H1 (cell line): Measurements from ENCODE around the gene MRTFB. TPM values are rescaled to one million over a fixed set of nuclear protein-coding genes. Genes with fewer than 3 reads are reported as not detected.

Experiments
- CTCF ChIA-PET: fragments of 300-600 bp; sonication (Branson Sonifier 250); formaldehyde crosslinking; loops from one replicate; lab custom pipeline; 2021; ENCODE audit not compliant: partially characterized antibody; lab: Charles Lee
- POLR2A ChIA-PET: fragments of 300-600 bp; sonication (Branson Sonifier 250); formaldehyde crosslinking; loops from one replicate; lab custom pipeline; 2021; ENCODE audit warnings: inconsistent platforms; ENCODE audit not compliant: partially characterized antibody; lab: Charles Lee
- DNase-seq, 2 experiments: peaks; one replicate each; pipeline versions ENCODE4 v3.0.0 to v3.0.0-alpha.2; 2010 to 2022; ENCODE audit warnings: low spot score in 2 of 2, low read depth in 1 of 2, mixed read lengths in 1 of 2
- FAIRE-seq: peaks from 2 replicates; lab custom pipeline; 2011; peaks lifted over from hg19 to GRCh38; lab: Jason Lieb, UNC
- H2AFZ ChIP-seq: 2 replicates; pipeline ENCODE4 v1.8.1; 2012; ENCODE audit warnings: low read length, inconsistent platforms
- H2AK5ac ChIP-seq: 2 replicates; pipeline ENCODE4 v1.6.1; 2013; ENCODE audit warnings: low read depth, low read length
- H2BK120ac ChIP-seq: replicated peaks from 2 replicates; pipeline ENCODE3; 2013; ENCODE audit warnings: low read depth, low read length, inconsistent platforms
- H2BK12ac ChIP-seq: 2 replicates; pipeline ENCODE4 v1.6.1; 2013; ENCODE audit warnings: low read depth, low read length
- H2BK15ac ChIP-seq: 2 replicates; pipeline ENCODE4 v1.6.1; 2013; ENCODE audit warnings: low read length
- H2BK20ac ChIP-seq: 2 replicates; pipeline ENCODE4 v1.6.1; 2013; ENCODE audit warnings: low read length
- H2BK5ac ChIP-seq: 2 replicates; pipeline ENCODE4 v1.6.1; 2013; ENCODE audit warnings: low read depth, low read length
- H3K14ac ChIP-seq: 2 replicates; pipeline ENCODE4 v1.6.1; 2013; ENCODE audit warnings: inconsistent platforms; ENCODE audit not compliant: insufficient read length
- H3K18ac ChIP-seq: 2 replicates; pipeline ENCODE4 v1.6.1; 2013; ENCODE audit warnings: low read length; ENCODE audit errors: extremely low read depth
- H3K23ac ChIP-seq: 2 replicates; pipeline ENCODE4 v1.6.1; 2013; ENCODE audit warnings: inconsistent platforms; ENCODE audit not compliant: insufficient read length
- H3K23me2 ChIP-seq: 2 replicates; pipeline ENCODE4 v1.6.1; 2013; ENCODE audit warnings: low read depth, low read length
- H3K27ac ChIP-seq: 2 replicates; pipeline ENCODE4 v1.6.1; 2011; ENCODE audit warnings: low read depth, low read length, inconsistent platforms
- H3K27me3 ChIP-seq, 4 experiments: replicated peaks in 1 of 4; 1 replicate in 1 of 4; 2 replicates in 3 of 4; pipeline versions ENCODE4 v1.6.1 to v1.8.1; 2011 to 2013; ENCODE audit warnings: low read length in 3 of 4, mild to moderate bottlenecking in 3 of 4, inconsistent platforms in 2 of 4, mixed read lengths in 2 of 4, moderate library complexity in 1 of 4; ENCODE audit not compliant: control insufficient read depth in 3 of 4, insufficient read depth in 3 of 4; ENCODE audit errors: extremely low read depth in 1 of 4
- H3K36me3 ChIP-seq, 4 experiments: 2 replicates each; pipeline versions ENCODE4 v1.6.1 to v1.8.1; 2011 to 2013; ENCODE audit warnings: mild to moderate bottlenecking in 4 of 4, low read length in 3 of 4, moderate library complexity in 2 of 4, control low read depth in 1 of 4, inconsistent platforms in 1 of 4; ENCODE audit not compliant: insufficient read depth in 4 of 4, control insufficient read depth in 2 of 4
- H3K4ac ChIP-seq: replicated peaks from 2 replicates; pipeline ENCODE3; 2013; ENCODE audit warnings: low read length, low read depth, mixed read lengths, inconsistent platforms; ENCODE audit not compliant: insufficient read length
- H3K4me1 ChIP-seq, 4 experiments: replicated peaks in 1 of 4; 1 replicate in 1 of 4; 2 replicates in 3 of 4; pipeline versions ENCODE4 v1.6.1 to v1.8.1; 2011 to 2013; ENCODE audit warnings: low read length in 3 of 4, inconsistent platforms in 2 of 4, mixed read lengths in 1 of 4; ENCODE audit not compliant: insufficient read depth in 4 of 4, control insufficient read depth in 3 of 4
- H3K4me2 ChIP-seq, 2 experiments: 2 replicates each; pipeline versions ENCODE4 v1.6.1 to v1.8.1; 2011 to 2013; ENCODE audit warnings: low read depth in 2 of 2, low read length in 2 of 2, control low read depth in 1 of 2, inconsistent platforms in 1 of 2, mild to moderate bottlenecking in 1 of 2; ENCODE audit not compliant: insufficient read depth in 1 of 2
- H3K4me3 ChIP-seq, 4 experiments: fragments of 200-600, 300-600 bp in 1 of 4; sonication (generic), shearing (Covaris generic), sonication (Bioruptor Twin) in 1 of 4; 2 replicates each; pipeline versions ENCODE4 v1.5.1 to v1.8.1; 2011 to 2016; ENCODE audit warnings: low read length in 4 of 4, low read depth in 3 of 4, control low read depth in 2 of 4, inconsistent platforms in 2 of 4, mild to moderate bottlenecking in 2 of 4, mixed read lengths in 1 of 4, moderate library complexity in 1 of 4; ENCODE audit not compliant: insufficient read depth in 2 of 4; ENCODE audit errors: extremely low read depth in 1 of 4
- H3K56ac ChIP-seq: replicated peaks from 2 replicates; pipeline ENCODE3; 2013; ENCODE audit warnings: low read depth, mild to moderate bottlenecking, mixed read lengths, low read length, inconsistent platforms; ENCODE audit not compliant: insufficient read length
- H3K79me1 ChIP-seq: 2 replicates; pipeline ENCODE4 v1.6.1; 2013; ENCODE audit warnings: low read depth, low read length, control low read depth
- H3K79me2 ChIP-seq, 2 experiments: 2 replicates each; pipeline versions ENCODE4 v1.6.1 to v1.8.1; 2012 to 2013; ENCODE audit warnings: low read length in 2 of 2, mild to moderate bottlenecking in 2 of 2, inconsistent platforms in 1 of 2; ENCODE audit not compliant: insufficient read depth in 2 of 2, control insufficient read depth in 1 of 2
- H3K9ac ChIP-seq, 4 experiments: replicated peaks in 1 of 4; 1 replicate in 1 of 4; 2 replicates in 3 of 4; pipeline versions ENCODE4 v1.6.1 to v1.8.1; 2011 to 2013; ENCODE audit warnings: low read depth in 3 of 4, low read length in 3 of 4, control low read depth in 2 of 4, mild to moderate bottlenecking in 2 of 4, moderate library complexity in 2 of 4, inconsistent platforms in 1 of 4; ENCODE audit errors: extremely low read depth in 1 of 4
- H3K9me3 ChIP-seq, 2 experiments: 2 replicates each; pipeline versions ENCODE4 v1.6.1 to v1.8.1; 2012 to 2013; ENCODE audit warnings: mild to moderate bottlenecking in 2 of 2, moderate library complexity in 2 of 2, control low read depth in 1 of 2, inconsistent platforms in 1 of 2, low read depth in 1 of 2, low read length in 1 of 2, mixed read lengths in 1 of 2; ENCODE audit not compliant: insufficient read depth in 2 of 2
- H4K20me1 ChIP-seq, 2 experiments: replicated peaks in 1 of 2; 2 replicates each; pipeline versions ENCODE3 to v1.8.1; 2011 to 2013; ENCODE audit warnings: inconsistent platforms in 2 of 2, low read length in 2 of 2, mild to moderate bottlenecking in 1 of 2; ENCODE audit not compliant: insufficient read depth in 2 of 2, control insufficient read depth in 1 of 2
- H4K5ac ChIP-seq: 2 replicates; pipeline ENCODE4 v1.6.1; 2013; ENCODE audit warnings: low read length, low read depth, mixed read lengths, inconsistent platforms; ENCODE audit not compliant: insufficient read length
- H4K8ac ChIP-seq: 2 replicates; pipeline ENCODE4 v1.8.0; 2013; ENCODE audit warnings: mild to moderate bottlenecking, moderate library complexity, low read length, inconsistent platforms; ENCODE audit not compliant: insufficient read depth; ENCODE audit errors: extremely low read depth
- H4K91ac ChIP-seq: replicated peaks from 2 replicates; pipeline ENCODE3; 2013; ENCODE audit warnings: low read length, mixed read lengths, inconsistent platforms; ENCODE audit not compliant: insufficient read length
- BRCA1 ChIP-seq: IDR thresholded peaks from 2 replicates; pipeline ENCODE4 v1.6.1; 2012; ENCODE audit warnings: low read depth, low read length, improper control_type of control experiment
- GABPA ChIP-seq: IDR thresholded peaks from 2 replicates; pipeline ENCODE4 v1.6.1; 2011; ENCODE audit warnings: mild to moderate bottlenecking, low read length, moderate library complexity, borderline replicate concordance; ENCODE audit not compliant: insufficient read depth
- HDAC2 ChIP-seq, 2 experiments: fragments of 300-600 bp in 1 of 2; sonication (generic) in 1 of 2; IDR thresholded peaks; 2 replicates each; pipeline ENCODE4 v1.6.1; 2011 to 2012; ENCODE audit warnings: low read depth in 2 of 2, low read length in 2 of 2, mild to moderate bottlenecking in 2 of 2, moderate library complexity in 2 of 2, borderline replicate concordance in 1 of 2, inconsistent platforms in 1 of 2
- KDM4A ChIP-seq: IDR thresholded peaks from one replicate; pipeline ENCODE4 v1.7.1; 2012; ENCODE audit warnings: low read depth, mild to moderate bottlenecking, moderate library complexity, low read length, inconsistent platforms; ENCODE audit not compliant: severe bottlenecking
- NRF1 ChIP-seq: IDR thresholded peaks from 2 replicates; pipeline ENCODE4 v1.6.1; 2011; ENCODE audit warnings: mild to moderate bottlenecking, low read depth, low read length, improper control_type of control experiment
- POLR2AphosphoS5 ChIP-seq: IDR thresholded peaks from 2 replicates; pipeline ENCODE4 v1.6.1; 2011; ENCODE audit warnings: low read depth, low read length
- RNF2 ChIP-seq: fragments of 200-900, 300-1000 bp; sonication (generic); IDR thresholded peaks from 2 replicates; pipeline ENCODE4 v1.7.1; 2016; ENCODE audit warnings: borderline replicate concordance, low read depth, mild to moderate bottlenecking, antibody characterized with exemption, low read length; ENCODE audit not compliant: poor library complexity, severe bottlenecking; ENCODE audit errors: missing control alignments
- RXRA ChIP-seq: IDR thresholded peaks from 2 replicates; pipeline ENCODE4 v1.6.1; 2011; ENCODE audit warnings: low read depth, mild to moderate bottlenecking, low read length, moderate library complexity; ENCODE audit not compliant: insufficient read depth
- SP4 ChIP-seq: IDR thresholded peaks from 2 replicates; pipeline ENCODE4 v1.6.1; 2012; ENCODE audit warnings: low read length, inconsistent platforms
- TAF1 ChIP-seq: IDR thresholded peaks from 2 replicates; pipeline ENCODE4 v1.6.1; 2011; ENCODE audit warnings: mild to moderate bottlenecking, low read depth, low read length
- TBP ChIP-seq: IDR thresholded peaks from 2 replicates; pipeline ENCODE4 v1.6.1; 2011; ENCODE audit warnings: low read depth, low read length, improper control_type of control experiment
- WGBS, 2 experiments: shearing (Covaris generic) in 1 of 2; methylation state at CpG; one replicate each; pipeline versions ENCODE4 v1.1.6 to v1.1.7; 2013 to 2015; ENCODE audit warnings: low lambda C conversion rate in 2 of 2, mixed read lengths in 2 of 2, inconsistent platforms in 1 of 2, low coverage in 1 of 2, missing lambda C conversion rate in 1 of 2; ENCODE audit not compliant: insufficient replicate concordance in 2 of 2, insufficient coverage in 1 of 2, insufficient read length in 1 of 2; ENCODE audit errors: extremely low coverage in 1 of 2, missing lambda C conversion rate in 1 of 2; 5-methylcytosine and 5-hydroxymethylcytosine counted together
- polyA plus RNA-seq, 7 experiments: library from polyadenylated mRNA; depleted of rRNA in 3 of 7; stranded (reverse) in 5 of 7; unstranded in 2 of 7; fragments of >200 nt in 5 of 7; fragments of 200-250 nt in 2 of 7; gene quantifications; 1 replicate in 5 of 7; 2 replicates in 1 of 7; 4 replicates in 1 of 7; pipeline versions ENCODE4 v1.2.1 to v1.2.3, GENCODE V29; 2011 to 2013; ENCODE audit warnings: missing spikeins in 2 of 7, mixed read lengths in 2 of 7
- total RNA-seq: library from RNA; stranded (reverse); fragmentation: NEBNext Ultra II Directional; extraction: Animal tissue kit (Norgen Biotek cat#: 25700); gene quantifications from 2 replicates; pipeline ENCODE4 v1.2.1, GENCODE V29; 2021
- TF ChIP-seq, protein P1 (sequence below): IDR thresholded peaks from 2 replicates; pipeline ENCODE4 v1.6.1; 2011; ENCODE audit warnings: low read length, improper control_type of control experiment

The MRTFB gene
- total and polyA plus RNA-seq, 2 of the 8 experiments (the other 6 are each of a cell fraction or from before 2014, with no cell fraction given) = 13.5 to 34.9 TPM

DNA sequence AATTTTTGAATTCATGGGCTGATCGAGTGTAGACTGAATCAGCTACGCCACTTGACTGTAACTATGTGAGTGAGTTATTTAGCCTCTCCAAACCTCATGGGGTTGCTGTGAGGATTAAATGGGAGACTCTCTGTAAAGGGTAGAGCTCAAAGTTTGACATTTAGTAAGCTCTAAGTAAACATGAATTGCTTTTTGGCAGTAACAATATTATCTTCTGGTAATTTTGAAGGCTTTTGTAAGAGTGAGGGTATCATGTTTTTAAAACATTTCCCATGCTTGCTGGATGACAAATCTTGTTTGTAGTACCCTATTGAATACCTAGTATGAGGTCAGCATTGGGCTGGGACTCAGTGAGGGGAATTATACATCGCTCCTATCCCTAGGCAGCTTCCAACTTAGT is 35.3 kb downstream of the MRTFB start:
- H4K5ac ChIP-seq = no peak overlapping the region
- H2AFZ ChIP-seq = no peak overlapping the region
- H2BK12ac ChIP-seq = no peak overlapping the region
- no peak for DNase-seq
- no peaks in the 10 kb centered on the region for H3K9me3 ChIP-seq
- H3K4me3 ChIP-seq = no peak overlapping the region
- H3K14ac ChIP-seq = no peak overlapping the region
- no peak overlapping the region for H3K18ac ChIP-seq
- H2BK15ac ChIP-seq = no peak overlapping the region
- no peak overlapping the region for H2BK120ac ChIP-seq
- H4K8ac ChIP-seq = no peak overlapping the region
- H3K27ac ChIP-seq = no peak overlapping the region
- ChIA-PET CTCF (interaction anchor here (1.0 to 1.1 kb wide), 2 partner anchors 183 to 383 kb away, joined by 3 read pairs; no protein-coding TSS in a partner anchor), POLR2A (no interaction called here)
- H3K27me3 ChIP-seq = no peaks in the 10 kb centered on the region
- H3K4ac ChIP-seq = no peak overlapping the region
- H3K79me2 ChIP-seq = peaks cover 0 to 70% of the 10 kb centered on the region in 2 experiments; a peak in 3 of 4 replicates
- H2BK20ac ChIP-seq = no peak overlapping the region
- H2BK5ac ChIP-seq = no peak overlapping the region
- peaks cover 13% of the 10 kb centered on the region for H3K79me1 ChIP-seq
- no peak overlapping the region for H3K56ac ChIP-seq
- H3K23ac ChIP-seq = no peak overlapping the region
- H3K9ac ChIP-seq = no peak overlapping the region
- 93% methylated on average over 3 of the region's 3 CpGs; no CpG with 5 or more reads in 1 of the 2 experiments for WGBS, 2 experiments
- H4K20me1 ChIP-seq = peaks cover 4 to 13% of the 10 kb centered on the region in 2 experiments
- H3K23me2 ChIP-seq = no peaks in the 10 kb centered on the region
- H4K91ac ChIP-seq = no peak overlapping the region
- peaks cover 0 to 12% (median 9%) of the 10 kb centered on the region in 4 experiments; a peak in 6 of 7 replicates for H3K4me1 ChIP-seq
- FAIRE-seq = no peak
- H2AK5ac ChIP-seq = no peak overlapping the region
- no peaks in the 10 kb centered on the region for H3K36me3 ChIP-seq
- no peak overlapping the region for H3K4me2 ChIP-seq
- no peak for TF ChIP-seq RNF2
- no peak for TF ChIP-seq BRCA1
- TF ChIP-seq TBP = no peak
- TF ChIP-seq TAF1 = no peak
- no peak for TF ChIP-seq POLR2AphosphoS5
- TF ChIP-seq, protein P1, sequence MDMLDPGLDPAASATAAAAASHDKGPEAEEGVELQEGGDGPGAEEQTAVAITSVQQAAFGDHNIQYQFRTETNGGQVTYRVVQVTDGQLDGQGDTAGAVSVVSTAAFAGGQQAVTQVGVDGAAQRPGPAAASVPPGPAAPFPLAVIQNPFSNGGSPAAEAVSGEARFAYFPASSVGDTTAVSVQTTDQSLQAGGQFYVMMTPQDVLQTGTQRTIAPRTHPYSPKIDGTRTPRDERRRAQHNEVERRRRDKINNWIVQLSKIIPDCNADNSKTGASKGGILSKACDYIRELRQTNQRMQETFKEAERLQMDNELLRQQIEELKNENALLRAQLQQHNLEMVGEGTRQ = no peak
- TF ChIP-seq HDAC2 (IDR thresholded peaks at IDR 0.05; ENCODE audit: borderline replicate concordance in 1 of 2, low read depth in 2 of 2, low read length in 2 of 2) = no peak
- TF ChIP-seq RXRA = no peak
- no peak for TF ChIP-seq GABPA
- no peak for TF ChIP-seq SP4
- no peak for TF ChIP-seq NRF1
- no peak for TF ChIP-seq KDM4A
